WTC11 (cell line): Measurements from ENCODE around the gene BBOF1.

Experiments used
- ATF3 ChIP-seq: sonication (generic); formaldehyde crosslinking; conservative IDR thresholded peaks from 2 replicates; pipeline ENCODE4 v1.8.1; 2022; ENCODE audit warnings: mild to moderate bottlenecking, missing genetic modification reagents
- IRF2 ChIP-seq: sonication (generic); formaldehyde crosslinking; IDR thresholded peaks from 2 replicates; pipeline ENCODE4 v1.8.0; 2022; ENCODE audit warnings: low read depth, missing genetic modification reagents, borderline replicate concordance
- NR3C1 ChIP-seq: sonication (generic); formaldehyde crosslinking; conservative IDR thresholded peaks from 2 replicates; pipeline ENCODE4 v1.8.1; 2023; ENCODE audit warnings: low read depth, mild to moderate bottlenecking, missing genetic modification reagents
- SP1 ChIP-seq: sonication (generic); formaldehyde crosslinking; conservative IDR thresholded peaks from 2 replicates; pipeline ENCODE4 v1.8.1; 2022; ENCODE audit warnings: missing genetic modification reagents
- TF ChIP-seq, protein P1 (sequence below): fragments of 200-600 bp; IDR thresholded peaks from 2 replicates; pipeline ENCODE4 v1.8.0; 2022; ENCODE audit warnings: antibody characterized with exemption
- TF ChIP-seq, protein P2 (sequence below): sonication (generic); formaldehyde crosslinking; IDR thresholded peaks from 2 replicates; pipeline ENCODE4 v1.8.1; 2023; ENCODE audit warnings: mild to moderate bottlenecking, missing genetic modification reagents, borderline replicate concordance

DNA sequence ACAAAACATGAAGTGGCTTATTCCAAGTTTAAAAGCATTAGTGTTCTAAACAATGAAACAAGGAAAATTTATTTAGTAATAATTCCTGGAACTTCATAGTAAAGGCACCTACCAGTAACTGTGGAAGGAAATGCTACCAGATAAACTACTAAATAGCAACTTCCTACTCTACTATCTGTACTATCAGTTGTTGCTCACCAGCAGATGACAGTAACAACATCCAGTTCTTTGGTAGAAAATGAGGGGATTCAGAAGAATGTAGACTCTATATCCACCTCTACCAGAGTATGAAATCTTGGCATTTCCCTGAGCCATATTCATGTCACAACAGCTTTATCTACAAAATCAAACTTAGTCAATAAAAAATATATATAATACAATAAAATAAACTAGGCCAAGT, 3.2 kb upstream of the BBOF1 start:
- TF ChIP-seq IRF2 (CRISPR knock-in tag) (no peak), SP1 (CRISPR knock-in tag) (no peak), NR3C1 (no peak), ATF3 (no peak)
- TF ChIP-seq, protein P1, sequence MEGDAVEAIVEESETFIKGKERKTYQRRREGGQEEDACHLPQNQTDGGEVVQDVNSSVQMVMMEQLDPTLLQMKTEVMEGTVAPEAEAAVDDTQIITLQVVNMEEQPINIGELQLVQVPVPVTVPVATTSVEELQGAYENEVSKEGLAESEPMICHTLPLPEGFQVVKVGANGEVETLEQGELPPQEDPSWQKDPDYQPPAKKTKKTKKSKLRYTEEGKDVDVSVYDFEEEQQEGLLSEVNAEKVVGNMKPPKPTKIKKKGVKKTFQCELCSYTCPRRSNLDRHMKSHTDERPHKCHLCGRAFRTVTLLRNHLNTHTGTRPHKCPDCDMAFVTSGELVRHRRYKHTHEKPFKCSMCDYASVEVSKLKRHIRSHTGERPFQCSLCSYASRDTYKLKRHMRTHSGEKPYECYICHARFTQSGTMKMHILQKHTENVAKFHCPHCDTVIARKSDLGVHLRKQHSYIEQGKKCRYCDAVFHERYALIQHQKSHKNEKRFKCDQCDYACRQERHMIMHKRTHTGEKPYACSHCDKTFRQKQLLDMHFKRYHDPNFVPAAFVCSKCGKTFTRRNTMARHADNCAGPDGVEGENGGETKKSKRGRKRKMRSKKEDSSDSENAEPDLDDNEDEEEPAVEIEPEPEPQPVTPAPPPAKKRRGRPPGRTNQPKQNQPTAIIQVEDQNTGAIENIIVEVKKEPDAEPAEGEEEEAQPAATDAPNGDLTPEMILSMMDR, result no peak
- TF ChIP-seq, protein P2, sequence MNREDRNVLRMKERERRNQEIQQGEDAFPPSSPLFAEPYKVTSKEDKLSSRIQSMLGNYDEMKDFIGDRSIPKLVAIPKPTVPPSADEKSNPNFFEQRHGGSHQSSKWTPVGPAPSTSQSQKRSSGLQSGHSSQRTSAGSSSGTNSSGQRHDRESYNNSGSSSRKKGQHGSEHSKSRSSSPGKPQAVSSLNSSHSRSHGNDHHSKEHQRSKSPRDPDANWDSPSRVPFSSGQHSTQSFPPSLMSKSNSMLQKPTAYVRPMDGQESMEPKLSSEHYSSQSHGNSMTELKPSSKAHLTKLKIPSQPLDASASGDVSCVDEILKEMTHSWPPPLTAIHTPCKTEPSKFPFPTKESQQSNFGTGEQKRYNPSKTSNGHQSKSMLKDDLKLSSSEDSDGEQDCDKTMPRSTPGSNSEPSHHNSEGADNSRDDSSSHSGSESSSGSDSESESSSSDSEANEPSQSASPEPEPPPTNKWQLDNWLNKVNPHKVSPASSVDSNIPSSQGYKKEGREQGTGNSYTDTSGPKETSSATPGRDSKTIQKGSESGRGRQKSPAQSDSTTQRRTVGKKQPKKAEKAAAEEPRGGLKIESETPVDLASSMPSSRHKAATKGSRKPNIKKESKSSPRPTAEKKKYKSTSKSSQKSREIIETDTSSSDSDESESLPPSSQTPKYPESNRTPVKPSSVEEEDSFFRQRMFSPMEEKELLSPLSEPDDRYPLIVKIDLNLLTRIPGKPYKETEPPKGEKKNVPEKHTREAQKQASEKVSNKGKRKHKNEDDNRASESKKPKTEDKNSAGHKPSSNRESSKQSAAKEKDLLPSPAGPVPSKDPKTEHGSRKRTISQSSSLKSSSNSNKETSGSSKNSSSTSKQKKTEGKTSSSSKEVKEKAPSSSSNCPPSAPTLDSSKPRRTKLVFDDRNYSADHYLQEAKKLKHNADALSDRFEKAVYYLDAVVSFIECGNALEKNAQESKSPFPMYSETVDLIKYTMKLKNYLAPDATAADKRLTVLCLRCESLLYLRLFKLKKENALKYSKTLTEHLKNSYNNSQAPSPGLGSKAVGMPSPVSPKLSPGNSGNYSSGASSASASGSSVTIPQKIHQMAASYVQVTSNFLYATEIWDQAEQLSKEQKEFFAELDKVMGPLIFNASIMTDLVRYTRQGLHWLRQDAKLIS (CRISPR knock-in tag), result no peak
